Hematopoietic multipotent progenitor cell treated with erythropoietin and hydrocortisone succinate and interleukin-3 and kit ligand, for 8 days (in vitro differentiated cells): ENCODE measurements around the gene NEGR1.
A peak's percentile ranks its signal among the peaks of the same experiment; 100 is the strongest.

ENCODE experiments used
- DNase-seq: peaks from one replicate; pipeline ENCODE4 v3.0.0-alpha.2; 2015

The NEGR1 gene

GRCh38 chr1:71533950-71534349 is 748.4 kb downstream of the NEGR1 start:
- DNase-seq = no peak

GRCh38 chr1:71532343-71532742 is 750.0 kb downstream of the NEGR1 start:
- no peak for DNase-seq

- no peak for DNase-seq
Observed at GRCh38 chr1:71526824-71527223, 755.5 kb downstream of the NEGR1 start.

GRCh38 chr1:71522721-71523120 is 759.6 kb downstream of the NEGR1 start:
- DNase-seq = no peak

GRCh38 chr1:71521655-71522264 is 760.6 kb downstream of the NEGR1 start:
- peak; percentile 21 for DNase-seq

- no peak for DNase-seq
Observed at GRCh38 chr1:71511505-71511904, 770.8 kb downstream of the NEGR1 start.

GRCh38 chr1:71510725-71511124 is 771.6 kb downstream of the NEGR1 start:
- no peak for DNase-seq

- DNase-seq = no peak
Observed at GRCh38 chr1:71509051-71509595, 773.2 kb downstream of the NEGR1 start.

- DNase-seq = no peak
Observed at GRCh38 chr1:71502006-71502405, 780.3 kb downstream of the NEGR1 start.

- no peak for DNase-seq
Observed at GRCh38 chr1:71498542-71498941, 783.8 kb downstream of the NEGR1 start.

GRCh38 chr1:71494163-71494562 is 788.2 kb downstream of the NEGR1 start:
- no peak for DNase-seq

- no peak for DNase-seq
Observed at GRCh38 chr1:71492298-71493041, 789.9 kb downstream of the NEGR1 start.

GRCh38 chr1:71490432-71490831 is 791.9 kb downstream of the NEGR1 start:
- no peak for DNase-seq

GRCh38 chr1:71488555-71489252 is 793.6 kb downstream of the NEGR1 start:
- no peak for DNase-seq

- no peak for DNase-seq
Observed at GRCh38 chr1:71473331-71473730, 809.0 kb downstream of the NEGR1 start.

GRCh38 chr1:71465093-71465492 is 817.2 kb downstream of the NEGR1 start:
- no peak for DNase-seq

- no peak for DNase-seq
Observed at GRCh38 chr1:71464016-71464415, 818.3 kb downstream of the NEGR1 start.

GRCh38 chr1:71463144-71463543 is 819.2 kb downstream of the NEGR1 start:
- DNase-seq = no peak

- DNase-seq = no peak
Observed at GRCh38 chr1:71462247-71462646, 820.1 kb downstream of the NEGR1 start.

- DNase-seq = no peak
Observed at GRCh38 chr1:71461416-71461815, 820.9 kb downstream of the NEGR1 start.

- DNase-seq = no peak
Observed at GRCh38 chr1:71448444-71448843, 833.9 kb downstream of the NEGR1 start.

- no peak for DNase-seq
Observed at GRCh38 chr1:71438626-71439025, 843.7 kb downstream of the NEGR1 start.

- no peak for DNase-seq
Observed at GRCh38 chr1:71435951-71436350, 846.4 kb downstream of the NEGR1 start.

GRCh38 chr1:71434240-71434639 is 848.1 kb downstream of the NEGR1 start:
- no peak for DNase-seq
